ENCODE data around the gene FKBP7.
A peak's percentile ranks its signal among the peaks of the same experiment; 100 is the strongest.
"Not testable (repeated sequence)": the region's sequence is repeated elsewhere in the genome, so short reads cannot be mapped to it uniquely, and the experiment has no call there.

The FKBP7 gene, protein sequence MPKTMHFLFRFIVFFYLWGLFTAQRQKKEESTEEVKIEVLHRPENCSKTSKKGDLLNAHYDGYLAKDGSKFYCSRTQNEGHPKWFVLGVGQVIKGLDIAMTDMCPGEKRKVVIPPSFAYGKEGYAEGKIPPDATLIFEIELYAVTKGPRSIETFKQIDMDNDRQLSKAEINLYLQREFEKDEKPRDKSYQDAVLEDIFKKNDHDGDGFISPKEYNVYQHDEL

GRCh38 chr2:178478439-178479274, at the start of gene FKBP7:
Gene FKBP7, minus strand, starts transcription at chr2:178478600. Its CDS starts 101 bp downstream, at chr2:178478499.
- ATAC-seq = peak; percentile 77 to 78

GRCh38 chr2:178527592-178527991, 49.2 kb upstream of the FKBP7 start:
- ATAC-seq = no peak

DNA sequence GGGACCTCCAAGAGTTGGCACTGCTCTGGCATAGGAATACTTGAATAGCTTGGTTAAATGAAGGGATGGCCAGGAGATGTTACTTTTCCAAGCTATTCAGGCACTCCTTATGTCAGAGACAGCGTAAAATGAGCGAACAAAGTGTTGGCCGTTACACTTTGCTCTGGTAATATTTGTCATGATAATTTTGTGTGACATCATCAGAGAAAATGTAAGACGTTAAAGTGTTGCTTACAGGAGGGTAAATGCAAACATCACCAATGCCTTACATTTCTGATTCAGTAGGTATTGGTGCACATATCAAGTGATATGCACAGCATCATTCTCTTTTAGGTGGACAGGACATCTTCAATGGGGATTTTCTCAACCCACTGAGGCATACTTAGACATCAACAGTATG, 47.9 kb upstream of the FKBP7 start:
- no peak for ATAC-seq

- ATAC-seq = not testable (repeated sequence)
Observed at GRCh38 chr2:178525460-178525859, 47.1 kb upstream of the FKBP7 start.

GRCh38 chr2:178525010-178525409, 46.6 kb upstream of the FKBP7 start:
- not testable (repeated sequence) for ATAC-seq

GRCh38 chr2:178523596-178524134, 45.3 kb upstream of the FKBP7 start:
- no peak for ATAC-seq

GRCh38 chr2:178522950-178523595, 44.7 kb upstream of the FKBP7 start:
- peak; percentile 73 for ATAC-seq

GRCh38 chr2:178521304-178522150, 43.1 kb upstream of the FKBP7 start:
- peak; percentile 80 to 83 for ATAC-seq

DNA sequence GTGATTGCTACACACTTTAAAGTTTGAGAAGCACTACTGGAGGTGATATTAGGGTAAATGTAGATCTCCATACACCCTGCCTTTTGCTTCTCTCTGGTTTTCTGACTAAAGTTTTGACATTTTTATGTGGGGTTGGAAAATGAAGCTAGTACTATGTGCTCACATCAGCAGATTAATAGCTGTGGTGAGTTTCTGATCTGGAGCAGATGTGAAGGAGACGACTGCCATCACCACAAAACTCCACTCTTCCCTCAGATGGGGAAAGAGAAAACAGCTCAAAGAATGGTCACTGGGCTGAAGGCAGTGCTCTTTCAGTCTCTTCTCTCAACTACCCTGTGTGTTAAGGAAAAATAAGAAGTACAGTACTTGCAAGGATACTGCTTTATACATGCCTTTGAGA, 39.1 kb upstream of the FKBP7 start:
- ATAC-seq = no peak

- ATAC-seq = peak; percentile 98 to 99
Observed at GRCh38 chr2:178514664-178515063, 36.3 kb upstream of the FKBP7 start.

DNA sequence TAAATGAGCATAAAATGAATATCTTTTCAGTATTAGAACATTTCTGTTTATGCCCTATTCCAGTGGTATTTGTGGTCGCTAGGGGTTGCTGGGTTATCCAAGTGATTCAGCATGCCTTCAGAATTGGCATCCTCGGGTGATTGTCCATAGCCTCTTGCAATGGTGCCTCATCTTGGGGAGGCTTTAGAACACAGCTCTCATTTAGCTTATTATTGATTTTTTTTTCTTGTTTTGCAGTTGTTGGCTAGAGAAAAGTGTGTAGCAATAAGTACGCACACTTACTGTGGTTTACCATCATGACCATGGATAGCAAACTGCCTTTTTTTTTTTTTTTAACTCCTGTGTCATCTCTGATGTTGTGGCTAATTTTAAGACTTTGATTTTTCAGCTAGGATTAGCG, 35.5 kb upstream of the FKBP7 start:
- ATAC-seq = no peak

DNA sequence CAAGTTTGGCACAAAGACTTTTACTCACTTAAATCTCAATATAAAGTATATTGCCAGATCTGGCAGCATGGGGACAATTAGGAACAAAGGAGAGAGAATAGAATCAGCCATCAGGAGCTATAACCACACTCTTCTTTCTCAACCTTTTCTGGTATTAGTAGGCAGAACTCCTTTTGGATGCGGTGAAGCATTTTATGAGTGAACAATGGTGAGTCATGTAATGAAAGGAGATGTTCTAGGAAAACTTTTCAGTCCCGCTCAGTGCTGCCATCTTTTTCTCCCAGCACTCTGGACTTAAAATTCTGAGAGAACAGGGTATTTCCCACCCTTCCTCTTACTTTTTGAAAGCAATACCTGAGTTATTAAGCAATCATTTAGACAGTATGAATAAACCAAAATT, 34.1 kb upstream of the FKBP7 start:
- ATAC-seq = no peak

DNA sequence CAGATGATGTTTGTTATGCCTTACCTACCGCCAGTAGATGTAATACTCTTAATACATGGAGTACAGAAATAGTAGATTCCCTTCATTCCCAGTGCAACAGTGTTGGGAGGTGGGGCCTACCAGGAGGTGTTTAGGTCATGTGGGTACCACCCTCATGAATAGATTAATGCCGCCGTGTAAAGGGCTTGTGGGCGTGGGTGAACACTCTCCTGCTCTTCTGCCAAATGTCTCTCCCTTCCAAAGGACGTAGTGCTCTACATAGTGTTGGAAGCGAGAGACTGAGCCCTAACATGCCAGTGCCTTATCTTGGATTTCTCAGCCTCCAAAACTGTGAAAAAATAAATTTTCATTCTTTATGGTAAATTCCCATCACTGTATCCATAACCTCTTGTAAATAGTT, 32.0 kb upstream of the FKBP7 start:
- ATAC-seq = no peak

- ATAC-seq = no peak
Observed at GRCh38 chr2:178508646-178509045, 30.2 kb upstream of the FKBP7 start.

GRCh38 chr2:178506949-178507348, 28.5 kb upstream of the FKBP7 start:
- no peak for ATAC-seq

- no peak for ATAC-seq
Observed at GRCh38 chr2:178506524-178506923, 28.1 kb upstream of the FKBP7 start.

DNA sequence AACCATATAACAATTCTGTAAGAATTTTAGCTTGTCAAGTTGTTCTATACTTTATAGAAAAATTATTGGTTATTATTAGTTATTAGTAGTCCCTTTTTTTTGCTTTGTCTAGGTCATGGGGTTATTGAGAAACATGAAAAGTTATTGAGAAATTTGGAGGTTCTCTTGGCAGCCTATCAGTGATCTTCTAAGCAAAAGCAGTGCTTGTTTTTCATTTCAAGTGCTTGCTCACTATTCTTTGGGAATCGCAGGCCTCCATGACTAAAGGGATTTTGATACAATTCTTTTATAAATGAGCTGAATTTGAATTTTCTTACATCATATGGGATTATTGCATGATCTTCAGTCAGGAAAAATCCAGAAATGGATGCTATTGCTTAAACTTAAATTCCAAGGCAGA, 27.7 kb upstream of the FKBP7 start:
- no peak for ATAC-seq

DNA sequence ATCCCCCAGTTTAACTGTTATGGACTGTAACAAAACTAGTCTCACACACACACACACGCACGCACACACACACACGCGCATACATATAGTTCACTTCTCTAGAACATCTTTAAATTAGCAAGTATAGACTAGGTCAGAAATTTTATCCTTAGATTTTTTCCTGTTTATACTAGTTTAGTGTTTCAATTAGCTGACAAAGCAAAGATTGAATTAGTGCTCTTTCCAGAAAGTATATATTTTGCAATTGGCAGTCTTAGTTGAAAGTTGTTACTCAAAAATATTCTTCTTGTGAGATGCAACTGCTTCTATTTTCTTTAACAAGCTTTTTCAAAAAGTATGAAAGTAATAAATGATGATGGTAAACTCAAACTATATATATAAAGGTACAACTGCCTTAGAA, 24.4 kb upstream of the FKBP7 start:
- no peak for ATAC-seq

GRCh38 chr2:178499640-178500039, 21.2 kb upstream of the FKBP7 start:
- no peak for ATAC-seq

DNA sequence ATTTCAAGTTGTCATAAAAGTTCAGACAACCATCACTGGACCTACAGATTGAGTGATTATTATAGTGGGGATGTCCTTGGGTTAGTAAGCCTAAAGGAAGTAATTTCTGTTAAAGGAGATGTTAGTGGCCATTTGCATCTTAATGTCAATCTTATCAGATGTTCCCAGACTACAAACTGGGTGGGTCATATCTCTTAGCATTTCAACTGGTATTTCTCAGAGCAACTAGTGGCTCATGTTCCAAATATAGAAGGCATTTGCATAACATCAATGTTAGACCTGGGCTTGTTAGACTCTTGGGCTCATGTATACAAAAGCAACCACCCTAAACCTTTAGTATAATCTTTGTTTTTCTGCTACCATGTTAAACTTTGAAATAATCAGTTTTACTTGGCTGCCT, 19.7 kb upstream of the FKBP7 start:
- ATAC-seq = no peak

- no peak for ATAC-seq
Observed at GRCh38 chr2:178496049-178496448, 17.6 kb upstream of the FKBP7 start.

DNA sequence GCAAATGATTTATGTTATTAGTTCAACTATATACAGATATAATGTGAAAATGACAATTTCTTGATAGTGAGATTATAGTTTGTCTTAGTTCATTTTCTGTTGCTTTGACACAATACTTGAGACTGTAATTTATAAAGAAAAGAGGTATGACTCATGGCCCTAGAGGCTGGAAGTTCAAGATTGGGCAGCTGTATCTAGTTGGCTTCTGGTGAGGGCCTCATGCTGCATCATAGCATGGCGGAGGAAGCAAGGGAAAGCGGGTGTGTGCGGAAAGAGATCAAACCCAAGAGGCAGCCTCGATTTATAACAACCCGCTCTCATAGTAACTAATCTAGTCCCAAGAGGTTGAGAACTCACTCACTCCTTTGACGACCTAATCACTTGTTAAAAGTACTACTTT, 13.2 kb upstream of the FKBP7 start:
- no peak for ATAC-seq

GRCh38 chr2:178485356-178485755, 7.0 kb upstream of the FKBP7 start:
- ATAC-seq = no peak
